NOMO-1 treated with DMSO at 0.1 percent for 48 hours (cell line): ENCODE data around the gene VIPR2.
A peak's percentile ranks its signal among the peaks of the same experiment; 100 is the strongest.
"Not testable (repeated sequence)": the region's sequence is repeated elsewhere in the genome, so short reads cannot be mapped to it uniquely, and the experiment has no call there.

Experiments
- DNase-seq: peaks from one replicate; lab custom pipeline; 2025; ENCODE audit not compliant: unreplicated experiment; lab: John Stamatoyannopoulos, UW

Gene VIPR2

GRCh38 chr7:159105832-159106811, 38.5 kb downstream of the VIPR2 start:
- peak; percentile 34 for DNase-seq

- no peak for DNase-seq
These were observed 39.4 kb downstream of the VIPR2 start for GRCh38 chr7:159105066-159105780.

DNA sequence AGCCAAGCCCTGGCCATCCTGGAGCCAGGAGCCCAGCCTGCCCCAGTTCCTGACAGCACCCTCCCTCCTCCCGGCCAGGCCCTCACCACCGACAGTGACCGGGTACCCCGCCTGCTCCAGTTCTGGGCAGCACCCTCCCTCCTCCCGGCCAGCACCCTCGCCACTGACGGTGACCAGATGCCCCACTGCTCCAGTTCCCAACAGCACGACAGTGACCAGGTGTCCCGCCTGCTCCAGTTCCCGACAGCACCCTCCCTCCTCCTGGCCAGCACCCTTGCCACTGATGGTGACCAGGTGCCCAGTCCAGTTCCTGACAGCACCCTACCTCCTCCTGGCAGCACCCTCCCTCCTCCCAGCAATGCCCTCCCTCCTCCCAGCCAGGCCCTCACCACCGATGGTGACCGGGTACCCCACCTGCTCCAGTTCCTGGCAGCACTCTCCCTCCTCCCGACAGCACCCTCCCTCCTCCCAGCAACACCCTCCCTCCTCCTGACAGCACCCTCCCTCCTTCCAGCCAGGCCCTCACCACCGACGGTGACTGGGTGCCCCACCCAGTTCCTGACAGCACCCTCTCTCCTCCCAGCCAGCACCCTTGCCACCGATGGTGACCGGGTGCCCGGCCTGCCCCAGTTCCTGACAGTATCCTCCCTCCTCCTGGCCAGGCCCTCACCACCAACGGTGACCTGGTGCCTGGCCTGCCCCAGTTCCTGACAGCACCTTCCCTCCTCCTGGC, 40.3 kb downstream of the VIPR2 start:
- DNase-seq = no peak

DNA sequence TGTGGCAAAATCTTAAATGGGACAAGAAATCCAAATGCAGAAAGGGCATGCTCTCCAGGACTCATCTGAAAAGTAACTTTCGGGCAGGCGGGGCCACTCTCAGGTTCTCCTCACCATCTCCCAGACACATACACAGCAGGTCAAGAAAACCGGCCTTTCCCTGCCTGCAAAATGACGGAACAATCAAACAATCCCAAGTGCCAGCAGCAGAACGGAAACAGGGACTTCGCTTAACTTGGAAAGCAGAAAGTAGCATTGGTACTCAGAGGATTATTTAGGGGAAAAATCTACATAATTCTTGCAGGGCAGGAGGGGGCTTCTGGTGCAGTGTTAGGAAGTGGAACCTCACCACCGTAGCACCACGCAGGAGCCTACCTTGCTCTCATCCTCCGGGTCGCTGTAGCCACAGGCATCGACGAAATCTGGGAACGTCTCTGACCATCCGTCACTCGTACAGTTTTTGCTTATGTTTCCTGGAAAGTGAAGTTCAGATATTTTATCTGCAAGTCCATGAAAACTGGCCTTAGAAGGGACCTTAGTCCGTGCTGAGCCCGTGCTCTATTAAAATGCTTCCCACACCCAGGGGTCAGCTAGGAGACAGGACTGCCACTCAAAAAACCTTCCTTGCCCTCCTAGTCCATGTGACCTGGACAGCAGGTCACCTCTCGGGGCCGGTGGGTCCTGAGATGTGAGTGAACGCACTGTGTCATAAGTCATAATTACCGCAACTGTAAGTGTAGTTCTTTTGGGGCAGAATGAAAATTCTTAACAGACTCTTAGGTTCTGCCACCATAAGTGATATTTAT, 41.1 kb downstream of the VIPR2 start:
- DNase-seq = no peak

DNA sequence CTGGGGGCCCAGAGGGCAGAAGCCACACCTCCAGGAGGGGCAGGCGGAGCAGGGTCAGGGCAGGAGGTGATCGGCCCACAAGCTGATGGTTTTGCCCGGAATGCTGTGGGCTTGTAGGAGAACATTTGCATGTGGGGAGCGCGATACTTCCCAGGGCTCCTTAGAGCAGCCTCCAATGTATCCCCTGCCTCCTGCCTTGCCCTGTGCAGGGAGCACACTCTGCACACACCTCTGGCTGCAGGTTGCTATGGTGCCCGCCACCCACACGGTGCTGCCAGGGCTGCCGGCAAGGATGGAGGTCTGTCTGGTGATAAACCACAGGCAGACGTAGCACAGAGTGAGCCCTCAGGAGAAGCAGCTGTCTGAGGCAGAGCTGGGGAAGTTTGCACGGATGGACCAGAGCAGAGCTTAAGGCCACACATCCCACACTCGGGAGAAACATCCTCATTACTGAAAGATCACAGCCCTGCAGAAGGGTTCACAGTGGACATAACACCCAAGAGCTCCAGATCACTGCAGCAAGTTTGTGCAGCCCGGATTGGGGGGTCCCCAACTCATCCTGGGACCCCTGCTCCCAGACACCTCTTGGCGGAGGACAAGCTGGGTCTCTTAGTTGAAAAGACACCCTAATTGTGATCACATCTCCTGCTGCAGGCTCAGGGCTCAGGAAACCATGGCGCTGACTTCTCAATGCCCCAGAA, 41.8 kb downstream of the VIPR2 start:
- DNase-seq = no peak

- DNase-seq = not testable (repeated sequence)
These were observed 43.0 kb downstream of the VIPR2 start for GRCh38 chr7:159101661-159102091.

DNA sequence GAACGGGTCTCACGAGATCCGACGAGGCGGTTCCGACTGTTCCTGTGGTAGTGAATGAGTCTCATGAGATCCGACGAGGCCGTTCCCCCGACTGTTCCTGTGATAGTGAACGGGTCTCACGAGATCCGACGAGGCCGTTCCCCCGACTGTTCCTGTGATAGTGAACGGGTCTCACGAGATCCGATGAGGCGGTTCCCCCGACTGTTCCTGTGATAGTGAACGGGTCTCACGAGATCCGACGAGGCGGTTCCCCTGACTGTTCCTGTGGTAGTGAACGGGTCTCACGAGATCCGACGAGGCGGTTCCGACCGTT, 43.6 kb downstream of the VIPR2 start:
- DNase-seq = not testable (repeated sequence)

DNA sequence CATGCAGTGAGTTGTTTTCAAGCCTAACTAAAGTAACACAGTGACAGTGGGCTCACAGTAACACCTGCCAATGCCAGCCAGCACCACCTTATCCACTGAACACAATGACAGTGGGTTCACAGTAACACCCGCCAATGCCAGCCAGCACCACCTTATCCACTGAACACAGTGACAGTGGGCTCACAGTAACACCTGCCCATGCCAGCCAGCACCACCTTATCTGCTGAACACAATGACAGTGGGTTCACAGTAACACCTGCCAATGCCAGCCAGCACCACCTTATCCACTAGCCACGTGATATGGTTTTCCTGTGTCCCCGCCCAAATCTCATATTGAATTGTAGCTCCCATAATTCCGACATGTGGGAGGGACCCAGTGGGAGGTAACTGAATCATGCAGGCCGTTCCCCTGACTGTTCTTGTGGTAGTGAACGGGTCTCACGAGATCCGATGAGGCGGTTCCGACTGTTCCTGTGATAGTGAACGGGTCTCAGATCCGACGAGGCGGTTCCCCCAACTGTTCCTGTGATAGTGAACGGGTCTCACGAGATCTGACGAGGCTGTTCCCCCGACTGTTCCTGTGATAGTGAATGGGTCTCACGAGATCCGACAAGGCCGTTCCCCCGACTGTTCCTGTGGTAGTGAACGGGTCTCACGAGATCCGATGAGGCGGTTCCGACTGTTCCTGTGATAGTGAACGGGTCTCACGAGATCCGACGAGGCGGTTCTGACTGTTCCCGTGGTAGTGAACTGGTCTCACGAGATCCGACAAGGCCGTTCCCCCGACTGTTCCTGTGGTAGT, 44.2 kb downstream of the VIPR2 start:
- DNase-seq = not testable (repeated sequence)

- no peak for DNase-seq
These were observed 44.9 kb downstream of the VIPR2 start for GRCh38 chr7:159099711-159100231.

DNA sequence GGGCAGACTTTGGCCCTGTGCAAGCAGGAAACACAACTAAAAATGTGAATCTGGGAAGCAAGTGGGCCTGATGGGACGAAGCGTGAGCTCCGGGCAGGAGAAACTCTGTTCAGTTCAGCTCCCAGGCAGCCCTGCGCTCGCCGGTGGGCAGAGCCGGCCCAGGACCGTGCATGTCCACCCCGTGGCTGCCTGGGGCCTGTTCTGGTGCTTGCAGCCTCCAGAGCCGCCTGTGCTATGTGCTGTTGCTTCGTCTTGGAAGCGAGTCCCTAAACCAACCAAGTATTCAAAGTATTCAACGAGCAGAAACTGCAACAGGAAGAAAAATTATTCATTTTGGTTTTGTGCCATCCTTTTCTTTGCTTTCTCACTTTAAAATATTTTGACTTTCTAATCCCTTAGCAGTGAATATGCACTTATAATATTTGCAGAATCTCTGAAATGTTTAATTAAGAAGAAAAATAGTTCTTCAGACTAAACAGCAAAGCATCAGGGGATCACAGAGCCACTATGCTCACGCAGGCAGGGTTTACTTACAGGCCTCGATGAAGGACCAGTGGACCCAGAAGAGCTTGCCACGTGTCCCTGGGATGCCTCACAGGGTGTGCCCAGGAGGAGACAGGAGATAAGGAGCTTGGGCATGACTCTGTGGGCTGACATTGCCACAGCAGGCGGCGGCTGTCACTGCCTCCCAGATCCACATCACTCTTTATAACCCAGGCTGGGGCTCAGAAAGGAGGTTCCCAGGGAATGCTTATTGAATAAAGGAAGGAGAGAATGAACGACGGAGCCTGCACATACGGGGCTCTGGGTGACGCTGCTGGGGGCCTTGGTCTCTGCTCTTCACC, 45.6 kb downstream of the VIPR2 start:
- DNase-seq = no peak

DNA sequence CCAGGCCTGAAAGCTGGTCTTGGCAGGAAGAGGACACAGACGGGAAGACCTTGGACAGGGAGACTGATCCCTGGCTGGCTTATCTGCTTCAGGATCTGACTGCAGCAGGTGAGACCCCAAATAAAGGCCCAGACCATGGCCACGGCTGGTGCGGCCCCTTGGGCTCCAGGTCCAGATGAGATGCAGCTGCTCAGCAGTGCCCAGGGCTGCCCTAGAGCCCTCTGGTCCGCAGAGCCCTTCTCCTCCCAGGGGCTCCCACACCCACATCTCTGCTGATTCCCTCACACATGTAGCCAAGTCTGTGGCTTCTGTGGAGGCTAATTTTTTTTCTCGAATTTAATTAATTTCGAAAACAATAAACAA, 46.3 kb downstream of the VIPR2 start:
- no peak for DNase-seq

- no peak for DNase-seq
These were observed 46.8 kb downstream of the VIPR2 start for GRCh38 chr7:159097661-159098423.

GRCh38 chr7:159096736-159097581, 47.7 kb downstream of the VIPR2 start:
- peak; percentile 66 for DNase-seq

DNA sequence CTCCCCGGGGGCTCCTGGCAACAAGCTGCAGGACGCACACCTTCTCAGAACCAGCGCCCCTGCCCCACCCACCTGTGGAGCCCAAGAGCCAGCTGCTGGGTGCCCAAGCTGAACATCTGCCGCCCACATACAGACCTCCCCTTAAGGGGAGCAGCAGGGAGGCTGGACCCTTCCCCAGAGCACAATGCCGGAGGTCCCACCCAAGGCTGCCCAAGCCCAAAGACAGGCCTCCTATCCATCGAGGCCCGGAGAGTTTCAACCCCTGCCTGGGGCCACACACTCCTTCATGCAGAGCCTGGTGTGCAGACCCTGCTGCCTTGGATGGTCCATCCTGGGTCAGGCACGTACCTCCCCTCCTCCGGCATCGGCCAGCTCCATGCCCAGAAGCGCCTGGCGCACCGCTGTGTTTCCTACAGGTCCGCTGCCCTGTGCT, 48.7 kb downstream of the VIPR2 start:
- DNase-seq = no peak

- DNase-seq = no peak
These were observed 49.5 kb downstream of the VIPR2 start for GRCh38 chr7:159094919-159095915.
